AG04450 (cell line): ENCODE measurements around the gene INPP1. TPM values are rescaled to one million over a fixed set of nuclear protein-coding genes. Genes with fewer than 3 reads are reported as not detected.

Source experiments
- CTCF ChIA-PET: fragments of 300-600, 350-600 bp; formaldehyde crosslinking; extraction: SDS; loops from one replicate; lab custom pipeline; 2022; ENCODE audit warnings: antibody characterized with exemption, inconsistent platforms; lab: Charles Lee
- POLR2A ChIA-PET: fragments of 350-600 bp; formaldehyde crosslinking; extraction: SDS; loops from one replicate; lab custom pipeline; 2021; ENCODE audit warnings: antibody characterized with exemption, inconsistent platforms; lab: Yijun Ruan, JAX
- DNase-seq: peaks from one replicate; pipeline ENCODE4 v3.0.0-alpha.2; 2011; ENCODE audit warnings: low read depth, low spot score
- H3K27ac ChIP-seq: one replicate; pipeline ENCODE4 v1.5.1; 2012; ENCODE audit warnings: low read depth, low read length, control low read depth
- H3K27me3 ChIP-seq: one replicate; pipeline ENCODE4 v1.6.0; 2012; ENCODE audit warnings: low read length; ENCODE audit not compliant: control insufficient read depth, insufficient read depth
- H3K4me3 ChIP-seq: 2 replicates; pipeline ENCODE4 v1.5.1; 2011; ENCODE audit warnings: mild to moderate bottlenecking, low read depth, low read length, control low read depth
- H3K9me3 ChIP-seq: 2 replicates; pipeline ENCODE4 v1.5.1; 2012; ENCODE audit warnings: low read length; ENCODE audit not compliant: control insufficient read depth, insufficient read depth
- polyA plus RNA-seq: library from polyadenylated mRNA; depleted of rRNA; stranded (reverse); fragments of >200 nt; gene quantifications from 2 replicates; pipeline ENCODE4 v1.2.3, GENCODE V29; 2011
- TF ChIP-seq, protein P1 (sequence below): IDR thresholded peaks from 2 replicates; pipeline ENCODE4 v1.5.1; 2011; ENCODE audit warnings: low read depth, low read length, control low read depth, inconsistent platforms

The INPP1 gene
- polyA plus RNA-seq, 1 experiment = 14.5 TPM

DNA sequence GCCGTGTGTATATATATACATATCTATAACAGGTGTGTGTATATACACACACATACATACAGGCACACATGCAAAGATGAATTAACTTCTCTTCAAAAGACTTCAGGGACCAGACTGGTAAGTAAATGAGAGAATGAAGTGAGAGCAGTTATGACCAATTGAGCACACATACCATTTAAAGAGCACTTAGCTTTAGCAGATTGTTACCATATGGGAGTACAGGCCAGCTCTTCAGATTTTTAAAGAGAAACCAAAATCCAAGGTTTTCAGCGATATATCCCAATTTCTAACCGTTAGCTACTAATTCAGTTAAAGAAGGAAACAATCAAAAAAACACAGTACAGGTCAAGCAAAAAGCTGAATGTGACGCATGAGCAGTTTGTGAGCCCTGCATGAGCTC lies 23.7 kb downstream of the INPP1 start:
- Histone ChIP-seq H3K9me3 (no peaks in the 10 kb centered on the region), H3K27ac (no peak overlapping the region), H3K27me3 (no peaks in the 10 kb centered on the region), H3K4me3 (no peak overlapping the region)
- TF ChIP-seq, protein P1, sequence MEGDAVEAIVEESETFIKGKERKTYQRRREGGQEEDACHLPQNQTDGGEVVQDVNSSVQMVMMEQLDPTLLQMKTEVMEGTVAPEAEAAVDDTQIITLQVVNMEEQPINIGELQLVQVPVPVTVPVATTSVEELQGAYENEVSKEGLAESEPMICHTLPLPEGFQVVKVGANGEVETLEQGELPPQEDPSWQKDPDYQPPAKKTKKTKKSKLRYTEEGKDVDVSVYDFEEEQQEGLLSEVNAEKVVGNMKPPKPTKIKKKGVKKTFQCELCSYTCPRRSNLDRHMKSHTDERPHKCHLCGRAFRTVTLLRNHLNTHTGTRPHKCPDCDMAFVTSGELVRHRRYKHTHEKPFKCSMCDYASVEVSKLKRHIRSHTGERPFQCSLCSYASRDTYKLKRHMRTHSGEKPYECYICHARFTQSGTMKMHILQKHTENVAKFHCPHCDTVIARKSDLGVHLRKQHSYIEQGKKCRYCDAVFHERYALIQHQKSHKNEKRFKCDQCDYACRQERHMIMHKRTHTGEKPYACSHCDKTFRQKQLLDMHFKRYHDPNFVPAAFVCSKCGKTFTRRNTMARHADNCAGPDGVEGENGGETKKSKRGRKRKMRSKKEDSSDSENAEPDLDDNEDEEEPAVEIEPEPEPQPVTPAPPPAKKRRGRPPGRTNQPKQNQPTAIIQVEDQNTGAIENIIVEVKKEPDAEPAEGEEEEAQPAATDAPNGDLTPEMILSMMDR = no peak
- no peak for DNase-seq
- CTCF ChIA-PET = interaction anchor here (1.4 kb wide), 1 partner anchor 278 kb away, joined by 6 read pairs; no protein-coding TSS in a partner anchor
- POLR2A ChIA-PET = interaction anchor here (0.7 kb wide), 1 partner anchor 23 kb away, joined by 3 read pairs; no protein-coding TSS in a partner anchor

DNA sequence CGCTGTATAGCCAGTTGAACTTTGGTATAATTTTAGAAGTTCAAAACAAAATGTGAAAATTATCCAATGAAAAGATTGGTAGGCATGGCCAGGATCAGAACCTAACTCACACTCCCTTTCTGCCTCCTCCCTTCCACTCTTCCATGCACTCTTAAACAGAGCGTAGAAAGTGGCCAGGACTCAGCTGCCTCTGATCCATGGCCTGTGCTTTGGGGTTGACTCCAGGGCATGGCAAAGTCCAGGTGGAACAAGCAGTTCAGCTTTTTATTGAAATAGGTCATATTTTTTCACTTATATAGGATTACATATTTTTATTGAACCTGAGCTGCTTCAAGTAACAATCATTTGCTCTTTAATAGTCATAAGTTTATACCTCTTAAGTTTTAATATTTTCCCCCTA lies 26.2 kb downstream of the INPP1 start:
- H3K27ac ChIP-seq = no peak overlapping the region
- H3K4me3 ChIP-seq = no peak overlapping the region
- H3K9me3 ChIP-seq = no peaks in the 10 kb centered on the region
- ChIA-PET CTCF (interaction anchor here (1.3 kb wide), 1 partner anchor 142 kb away, joined by 4 read pairs; no protein-coding TSS in a partner anchor), POLR2A (no interaction called here)
- TF ChIP-seq, protein P1 = no peak
- H3K27me3 ChIP-seq = no peaks in the 10 kb centered on the region
- no peak for DNase-seq

DNA sequence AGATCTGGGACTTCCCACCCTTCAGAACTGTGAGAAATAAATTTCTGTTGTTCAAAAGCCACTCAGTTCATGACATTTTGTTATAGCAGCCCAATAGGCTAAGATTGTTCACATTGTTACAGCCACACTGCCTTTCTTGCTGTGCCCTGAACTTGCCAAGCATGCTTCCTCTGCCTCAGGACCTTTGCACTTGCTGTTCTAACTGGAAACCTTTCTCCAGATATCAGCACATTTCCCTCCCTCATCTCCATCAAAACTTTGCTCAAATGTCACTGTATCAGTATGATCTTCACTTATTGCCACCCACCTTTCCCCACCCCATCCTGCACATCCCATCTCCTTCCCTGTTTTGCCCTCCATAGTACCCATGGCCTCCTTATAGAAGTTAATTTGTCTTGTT lies 32.7 kb downstream of the INPP1 start:
- Histone ChIP-seq H3K9me3 (no peaks in the 10 kb centered on the region), H3K4me3 (no peak overlapping the region), H3K27ac (no peak overlapping the region), H3K27me3 (no peaks in the 10 kb centered on the region)
- POLR2A ChIA-PET = no interaction called here
- DNase-seq = no peak
- CTCF ChIA-PET = no interaction called here
- TF ChIP-seq, protein P1 = no peak

DNA sequence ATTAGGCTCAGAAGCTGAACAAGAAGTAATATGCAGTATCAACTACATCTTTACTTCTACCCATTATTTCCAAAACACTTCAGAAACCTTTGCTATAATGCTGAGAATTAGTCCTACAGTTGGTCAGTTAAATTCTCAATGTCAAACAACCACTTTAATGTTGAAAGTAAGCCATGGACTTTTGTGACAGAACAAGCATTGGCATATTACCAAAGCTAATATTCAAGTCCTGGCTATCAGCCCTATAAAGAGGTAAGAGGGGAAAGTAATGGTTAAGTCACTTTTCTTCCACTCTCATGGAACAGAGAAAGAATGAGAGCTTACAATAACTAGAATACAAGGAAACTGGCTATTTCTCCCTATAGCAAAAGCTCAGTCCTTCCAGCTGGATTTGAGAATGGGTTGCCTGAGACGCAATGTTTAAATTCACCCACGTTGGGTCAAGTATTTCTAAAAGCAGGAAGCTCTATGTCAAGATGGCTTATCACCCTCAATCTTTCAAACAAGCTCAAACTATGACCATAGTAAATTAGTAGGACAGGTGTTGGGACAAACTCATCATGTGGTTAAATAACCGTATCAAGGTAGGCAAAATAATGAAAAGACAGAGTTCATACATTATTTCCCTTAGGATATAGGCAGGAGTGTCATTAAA lies 33.3 kb downstream of the INPP1 start:
- DNase-seq = no peak
- ChIA-PET POLR2A (no interaction called here), CTCF (no interaction called here)
- TF ChIP-seq, protein P1 = no peak
- H3K4me3 ChIP-seq = no peak overlapping the region
- no peaks in the 10 kb centered on the region for H3K9me3 ChIP-seq
- H3K27me3 ChIP-seq = no peaks in the 10 kb centered on the region
- H3K27ac ChIP-seq = no peak overlapping the region

DNA sequence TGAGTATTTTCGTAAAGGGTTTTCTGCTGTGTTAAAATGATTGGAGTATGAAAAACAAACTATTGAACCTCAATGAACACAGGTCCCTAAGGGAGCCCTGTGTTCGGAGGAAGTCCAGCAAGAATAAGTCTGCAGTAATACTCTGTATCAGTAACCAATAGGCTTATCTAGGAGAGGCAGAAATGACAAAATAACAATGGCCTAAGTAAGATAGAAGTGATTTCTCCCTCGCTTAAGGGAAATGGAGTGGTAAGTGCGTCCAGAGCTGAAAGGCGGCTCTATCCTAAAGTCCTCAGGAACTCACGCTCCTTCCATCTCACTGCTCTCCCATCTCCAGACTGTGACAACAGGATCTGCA lies 35.5 kb downstream of the INPP1 start:
- Histone ChIP-seq H3K4me3 (no peak overlapping the region), H3K9me3 (no peaks in the 10 kb centered on the region), H3K27me3 (no peaks in the 10 kb centered on the region), H3K27ac (no peak overlapping the region)
- no peak for DNase-seq
- TF ChIP-seq, protein P1 = no peak
- POLR2A ChIA-PET = no interaction called here
- CTCF ChIA-PET = interaction anchor here (1.2 kb wide), 1 partner anchor 290 kb away, joined by 3 read pairs; no protein-coding TSS in a partner anchor
